HG03378 (cell line): ENCODE measurements around the gene CDH1.

Experiments used
- ATAC-seq: cut with Tn5 transposase; IDR thresholded peaks from one replicate; pipeline ENCODE4 v1.9.1; 2021; ENCODE audit warnings: mild to moderate bottlenecking, moderate library complexity; ENCODE audit not compliant: unreplicated experiment

CDH1 gene

DNA sequence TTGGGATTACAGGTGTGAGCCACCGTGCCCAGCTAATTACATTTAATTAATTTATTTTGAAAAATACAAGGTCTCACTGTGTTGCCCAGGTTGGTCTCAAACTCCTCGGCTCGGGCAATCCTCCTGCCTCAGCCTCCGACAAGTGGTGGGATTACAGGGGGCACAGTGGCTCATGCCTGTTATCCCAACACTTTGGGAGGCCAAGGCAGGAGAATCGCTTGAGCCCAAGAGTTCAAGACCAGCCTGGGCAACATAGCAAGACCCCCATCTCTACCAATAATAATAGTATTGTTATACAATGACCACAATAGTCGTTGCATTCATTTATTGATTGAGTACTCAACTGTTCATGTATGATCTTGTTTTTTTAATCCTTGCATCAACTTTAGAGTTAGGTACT is 22.0 kb downstream of the CDH1 start:
- no peak for ATAC-seq

DNA sequence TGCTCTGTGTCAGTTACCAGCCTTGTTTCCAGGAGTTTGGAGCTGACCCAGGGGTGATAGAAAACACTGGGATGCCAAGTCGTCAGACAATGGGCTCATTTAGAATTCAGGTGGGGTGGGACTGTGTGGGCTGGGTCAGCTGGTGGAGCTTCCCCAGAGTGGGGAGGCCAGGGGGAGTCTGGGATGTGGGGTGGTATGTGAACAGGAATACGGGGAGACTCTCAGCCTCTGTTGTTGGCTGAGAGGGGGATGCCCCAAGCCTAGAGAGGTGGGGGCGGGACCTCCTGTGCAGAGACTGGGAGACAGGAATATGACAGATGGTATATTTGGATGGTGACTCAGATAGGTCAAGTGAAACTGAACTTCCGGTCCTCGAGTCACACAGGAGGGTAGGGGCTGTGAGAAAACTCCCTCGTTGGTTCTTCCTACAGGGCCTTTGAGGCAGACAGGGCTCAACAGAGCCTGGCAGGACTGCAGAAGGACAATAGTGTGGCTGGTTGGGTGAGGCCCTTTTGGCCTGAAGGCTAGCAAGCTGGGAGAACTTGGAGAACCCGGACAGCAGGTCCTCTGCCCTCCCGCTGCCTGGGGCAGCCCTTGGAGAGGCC is 23.7 kb downstream of the CDH1 start:
- ATAC-seq = peak; percentile 50

DNA sequence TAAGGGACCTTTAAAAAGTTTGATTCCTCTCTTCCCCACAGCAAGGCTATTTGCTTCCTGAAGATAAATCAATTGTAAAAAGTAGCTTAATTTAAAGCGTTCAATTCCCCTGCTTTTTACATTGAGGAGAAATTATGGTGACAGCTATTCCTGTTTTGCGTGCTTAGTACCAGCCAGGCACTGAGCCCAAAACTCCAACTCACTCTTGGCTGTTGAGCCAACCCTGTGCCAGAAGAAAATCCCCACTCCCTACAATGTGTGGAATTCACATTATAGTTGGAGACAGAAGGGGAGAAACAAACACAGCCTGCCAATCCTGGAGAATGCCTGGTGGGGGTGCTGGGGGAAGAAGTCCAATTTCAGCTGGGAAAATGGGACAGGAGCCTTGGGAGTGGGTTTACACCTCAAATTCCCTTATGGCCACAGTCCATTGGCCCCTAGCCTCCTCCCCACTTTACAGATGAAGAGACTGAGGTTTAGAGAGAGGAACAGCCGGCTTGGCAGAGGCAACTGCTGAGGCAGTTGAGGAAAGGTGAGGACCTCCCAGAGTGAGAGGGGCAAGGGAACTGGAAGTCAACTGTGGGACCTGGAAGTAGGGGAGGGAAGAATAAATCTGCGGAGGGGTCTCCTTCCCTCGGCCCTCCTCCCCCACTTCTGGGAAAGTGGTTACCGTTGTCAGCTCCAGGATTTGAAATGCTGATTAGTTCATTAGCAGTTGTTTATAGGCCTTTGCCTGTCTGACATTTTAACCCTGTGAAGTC is 26.1 kb downstream of the CDH1 start:
- no peak for ATAC-seq

DNA sequence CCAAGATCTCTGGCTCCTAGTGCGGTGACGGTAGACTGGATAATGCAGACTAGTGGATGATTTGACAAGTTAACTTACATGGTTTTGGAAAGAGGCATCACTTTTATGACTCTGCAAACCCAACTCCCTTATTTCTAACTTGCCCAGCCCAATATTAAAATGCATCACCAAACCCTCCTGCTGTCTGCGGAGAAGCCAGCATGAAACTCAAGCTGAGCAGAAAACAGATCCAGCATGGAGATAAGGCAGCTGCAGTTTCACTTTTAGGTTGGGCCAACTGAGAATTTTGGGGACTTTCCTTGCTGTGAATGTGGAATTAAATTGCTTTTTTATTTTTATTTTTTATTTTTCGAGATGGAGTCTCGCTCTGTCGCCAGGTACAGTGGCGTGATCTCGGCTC is 27.8 kb downstream of the CDH1 start:
- ATAC-seq = no peak

DNA sequence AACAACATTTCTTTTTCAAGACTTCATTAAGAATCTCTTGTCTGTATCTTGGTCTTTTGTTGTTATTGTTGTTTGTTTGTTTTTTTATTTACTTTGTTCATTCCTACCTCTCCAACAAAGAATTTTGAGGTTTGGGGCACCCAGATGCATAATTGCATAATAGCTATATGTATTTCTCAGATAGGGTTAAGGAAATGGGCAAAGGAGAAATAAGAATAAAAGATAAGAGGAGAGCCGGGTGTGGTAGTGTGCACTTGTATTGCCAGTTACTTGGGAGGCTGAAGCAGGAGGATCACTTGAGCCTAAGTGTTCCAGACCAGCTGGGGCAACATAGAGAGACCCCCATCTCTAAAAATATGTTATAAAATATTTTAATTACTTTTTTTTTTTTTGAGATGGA is 30.5 kb downstream of the CDH1 start:
- no peak for ATAC-seq

DNA sequence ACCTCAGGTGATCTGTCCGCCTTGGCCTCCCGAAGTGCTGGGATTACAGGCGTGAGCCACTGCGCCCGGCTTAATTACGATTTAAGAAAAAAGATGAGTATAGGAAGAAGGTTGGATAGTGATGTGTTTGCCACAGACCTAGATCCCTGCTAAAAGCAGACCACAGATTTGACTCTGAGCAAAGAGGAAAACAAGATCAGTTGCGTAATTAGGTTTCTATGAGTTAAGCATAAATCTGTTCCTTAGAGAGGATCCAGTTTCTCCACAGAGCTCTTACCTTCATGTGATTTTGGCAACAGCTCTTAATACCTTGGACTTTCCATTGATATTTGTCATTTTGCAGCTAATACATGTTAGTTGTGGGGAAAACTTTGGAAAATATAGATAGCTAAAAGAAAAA is 31.1 kb downstream of the CDH1 start:
- no peak for ATAC-seq

DNA sequence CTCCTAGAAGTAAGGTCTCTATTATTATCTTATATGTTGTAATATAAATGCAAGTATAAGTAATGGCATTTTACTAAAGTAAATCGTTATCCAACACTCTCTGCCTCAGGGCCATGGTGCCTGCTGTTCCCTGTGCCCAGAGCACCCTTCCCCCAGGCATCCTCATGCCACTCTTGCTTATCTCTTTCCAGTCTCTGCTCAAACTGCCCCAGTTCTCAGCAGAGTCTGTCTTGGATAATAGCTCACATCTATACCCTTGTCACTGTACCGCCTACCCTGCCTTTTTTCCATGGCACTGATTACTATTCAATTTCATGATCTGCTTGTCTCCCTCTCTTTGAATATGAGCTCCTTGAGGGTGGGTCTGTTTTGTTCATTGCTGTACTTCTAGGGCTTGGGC is 31.7 kb downstream of the CDH1 start:
- ATAC-seq = no peak

DNA sequence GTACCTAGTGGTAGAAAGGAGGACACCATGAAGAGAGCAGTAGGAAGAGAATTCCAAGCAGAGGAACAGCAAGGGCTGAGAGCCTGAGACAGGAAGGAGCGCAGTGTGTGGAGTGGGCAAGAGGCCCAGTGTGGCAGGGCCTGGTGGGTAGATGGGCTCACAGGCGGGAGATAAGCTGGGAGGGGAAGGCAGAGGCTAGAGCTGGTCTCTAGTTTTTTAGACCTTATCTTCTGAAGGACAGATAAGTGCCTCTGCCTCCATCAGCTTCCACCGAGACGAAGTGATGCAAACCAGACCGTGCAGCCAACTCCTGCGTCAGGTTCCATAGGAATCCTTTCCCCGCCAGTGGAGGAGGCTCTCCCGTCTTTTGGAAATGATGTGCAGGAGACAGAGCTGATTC is 33.6 kb downstream of the CDH1 start:
- no peak for ATAC-seq

DNA sequence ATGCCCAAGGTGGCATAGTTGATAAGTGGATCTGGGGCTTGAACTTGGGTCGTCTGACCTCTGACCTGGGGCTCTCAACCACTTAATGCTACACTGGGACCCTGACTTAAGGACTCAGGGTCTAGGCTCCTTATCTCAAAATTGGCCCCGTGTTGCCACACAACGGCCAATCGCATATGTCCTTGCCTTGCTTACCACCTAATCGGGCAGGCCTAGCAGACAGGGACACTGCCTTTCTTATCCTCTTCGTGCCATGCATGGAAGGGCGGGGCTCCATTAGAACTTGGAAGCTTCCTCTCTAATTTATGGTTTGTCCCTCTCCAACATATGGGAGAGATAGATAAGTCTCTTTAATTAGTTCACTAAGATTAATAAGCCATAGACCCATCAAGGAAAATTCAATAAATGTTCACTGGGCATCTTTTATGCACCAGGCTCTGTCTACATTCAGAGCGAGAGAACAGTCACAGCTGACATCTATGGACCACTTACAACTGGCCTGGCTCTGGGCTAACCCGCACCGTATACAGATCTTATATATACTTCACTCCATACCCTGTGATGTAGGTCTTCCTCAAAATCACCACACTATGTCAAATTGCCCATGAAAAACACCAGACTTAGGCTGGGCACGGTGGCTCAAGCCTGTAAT is 35.1 kb downstream of the CDH1 start:
- no peak for ATAC-seq

DNA sequence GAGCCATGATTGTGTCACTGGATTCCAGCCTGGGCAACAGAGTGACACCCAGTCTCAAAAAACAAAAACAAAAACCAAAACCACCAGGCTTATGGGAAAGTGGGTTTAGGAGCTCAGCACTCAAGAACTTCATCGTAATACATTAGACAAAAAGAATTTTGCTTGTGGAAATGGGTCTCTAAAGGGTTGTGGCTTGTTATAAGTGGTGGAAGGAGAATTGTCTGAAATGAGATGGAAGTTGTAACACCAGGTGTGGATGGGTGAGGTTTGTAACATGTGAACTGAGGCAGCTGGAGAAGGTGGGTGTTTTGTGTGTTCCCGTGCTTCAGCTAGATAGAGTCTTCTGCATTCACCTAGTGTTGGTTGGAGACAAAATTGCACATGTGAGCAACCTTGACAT is 35.8 kb downstream of the CDH1 start:
- no peak for ATAC-seq

DNA sequence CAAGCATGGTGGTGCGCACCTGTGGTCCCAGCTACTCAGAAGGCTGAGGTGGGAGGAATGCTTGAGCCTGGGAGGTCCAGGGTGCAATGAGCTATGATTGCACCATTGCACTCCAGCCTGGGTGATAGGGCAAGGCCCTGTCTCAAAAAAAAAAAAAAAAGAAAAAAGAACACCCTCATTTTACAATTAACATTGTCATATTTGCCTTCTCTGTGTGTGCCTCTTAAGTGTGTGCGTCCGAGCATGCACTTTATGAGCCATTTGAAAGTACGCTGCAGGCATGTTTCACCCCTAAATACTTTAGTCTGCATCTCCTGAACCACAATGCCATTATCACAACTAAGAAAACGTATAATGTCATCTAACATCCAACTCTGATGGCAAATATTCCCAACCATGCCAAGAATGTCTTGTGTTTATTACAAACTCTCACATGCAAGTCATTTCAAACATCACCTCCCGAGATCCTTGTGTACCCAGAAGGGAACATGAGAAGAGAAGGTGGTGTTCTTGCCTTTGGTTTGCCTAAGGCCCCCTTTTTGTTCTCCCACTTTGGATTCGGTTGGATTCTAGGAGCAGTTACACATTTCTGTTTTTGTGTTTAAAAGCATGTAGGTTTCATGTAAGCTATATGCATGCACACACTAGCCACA is 38.0 kb downstream of the CDH1 start:
- no peak for ATAC-seq

DNA sequence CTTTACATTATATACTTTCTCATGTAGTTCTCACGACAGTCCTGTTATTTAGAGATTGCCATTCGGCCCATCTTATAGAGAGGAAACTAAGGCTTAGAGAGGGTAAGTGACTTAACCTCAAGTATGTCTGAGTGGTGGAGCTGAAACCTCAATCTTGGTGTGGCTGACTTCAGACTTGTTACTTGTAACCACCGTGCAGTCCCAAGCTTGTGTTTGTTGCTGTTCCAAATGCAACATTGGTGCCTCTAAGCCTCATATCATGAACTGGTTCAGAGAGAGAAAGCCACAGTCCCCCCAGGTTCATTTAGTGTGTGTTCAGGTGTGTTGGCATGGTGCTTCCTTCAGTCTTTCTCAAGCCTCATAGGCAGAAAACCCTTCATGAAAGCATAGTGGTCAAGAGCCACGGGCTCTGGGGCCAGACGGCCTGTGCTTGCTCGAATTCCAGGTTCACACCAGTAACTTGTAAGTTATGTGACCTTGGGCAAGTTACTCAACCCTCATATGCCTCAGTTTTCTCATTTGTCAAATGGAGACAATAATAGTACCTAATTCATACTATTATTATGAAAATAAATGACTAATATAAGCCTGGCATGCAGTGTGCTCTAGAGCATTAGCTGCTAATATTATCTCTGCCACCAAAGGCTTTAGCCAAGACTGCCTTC is 39.9 kb downstream of the CDH1 start:
- ATAC-seq = peak; percentile 79

DNA sequence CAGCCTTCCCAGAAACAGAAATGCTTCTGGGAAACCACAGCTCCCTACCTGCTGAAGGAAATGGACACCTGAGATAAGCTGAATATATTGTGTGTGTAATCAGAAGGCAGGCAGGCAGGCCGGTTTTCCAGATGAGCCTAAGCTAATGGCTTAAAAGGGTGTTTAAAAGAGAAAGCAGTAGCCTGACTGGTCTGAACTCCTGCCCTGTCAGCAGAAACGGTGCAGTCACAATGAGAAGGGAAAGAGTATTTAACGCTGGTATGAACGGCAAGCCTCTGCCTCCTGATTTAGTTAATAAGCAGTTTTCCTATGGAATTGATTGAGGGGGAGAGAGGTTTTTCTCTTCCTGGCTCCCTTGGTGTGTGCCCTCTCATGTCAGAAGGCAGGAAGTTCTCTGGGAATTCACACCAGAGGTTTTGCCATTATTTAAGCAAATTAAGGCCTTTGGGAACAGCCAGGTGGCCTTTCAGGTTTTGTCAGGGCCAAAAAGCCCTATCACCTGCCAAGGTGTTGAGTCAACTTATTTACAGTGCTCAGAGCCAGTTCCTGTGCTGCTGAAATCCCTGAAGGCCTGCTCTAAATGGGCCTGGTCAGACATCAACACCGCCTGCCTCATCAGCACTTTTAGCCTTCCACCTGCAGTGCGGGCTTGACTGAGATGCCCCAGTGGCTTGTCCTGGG is 41.6 kb downstream of the CDH1 start:
- ATAC-seq = no peak

DNA sequence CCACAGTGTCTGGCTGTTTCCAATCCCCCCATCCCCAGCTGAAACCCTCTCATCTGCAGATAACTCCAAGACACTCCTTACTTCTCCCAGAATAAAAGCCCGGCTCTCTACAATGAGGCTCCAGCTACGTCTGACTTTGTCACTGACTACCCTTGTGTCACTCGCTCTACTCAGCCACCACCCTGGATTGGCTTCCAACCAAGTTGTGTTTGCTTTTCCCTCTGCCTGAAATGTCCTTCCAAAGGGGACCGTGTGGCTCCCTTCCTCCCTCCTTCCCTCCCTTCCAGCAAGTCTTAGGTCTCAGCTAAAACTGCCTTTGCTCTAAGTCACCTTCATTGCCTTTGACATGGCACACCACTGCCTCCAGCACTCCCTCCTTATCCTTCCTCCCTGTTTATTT is 42.8 kb downstream of the CDH1 start:
- no peak for ATAC-seq

DNA sequence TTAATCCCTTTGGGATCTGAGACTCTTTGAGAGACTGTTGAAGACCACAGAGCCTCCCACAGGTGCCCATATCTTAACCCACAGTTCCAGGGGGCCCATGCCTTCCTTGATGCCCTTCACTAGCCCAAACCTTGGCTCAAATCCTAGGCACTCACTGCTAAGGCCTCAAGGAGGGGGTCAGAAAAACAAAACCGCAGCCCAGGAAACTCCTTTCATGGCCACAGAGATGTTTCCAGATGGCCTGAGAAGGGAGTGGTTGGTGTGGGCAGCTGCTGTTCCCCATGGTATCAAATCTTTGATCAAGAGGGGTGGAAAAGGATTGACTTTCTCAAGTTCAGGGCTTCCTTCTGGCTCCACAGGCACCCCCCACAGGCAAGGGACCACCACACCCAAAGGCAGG is 44.7 kb downstream of the CDH1 start:
- ATAC-seq = no peak

DNA sequence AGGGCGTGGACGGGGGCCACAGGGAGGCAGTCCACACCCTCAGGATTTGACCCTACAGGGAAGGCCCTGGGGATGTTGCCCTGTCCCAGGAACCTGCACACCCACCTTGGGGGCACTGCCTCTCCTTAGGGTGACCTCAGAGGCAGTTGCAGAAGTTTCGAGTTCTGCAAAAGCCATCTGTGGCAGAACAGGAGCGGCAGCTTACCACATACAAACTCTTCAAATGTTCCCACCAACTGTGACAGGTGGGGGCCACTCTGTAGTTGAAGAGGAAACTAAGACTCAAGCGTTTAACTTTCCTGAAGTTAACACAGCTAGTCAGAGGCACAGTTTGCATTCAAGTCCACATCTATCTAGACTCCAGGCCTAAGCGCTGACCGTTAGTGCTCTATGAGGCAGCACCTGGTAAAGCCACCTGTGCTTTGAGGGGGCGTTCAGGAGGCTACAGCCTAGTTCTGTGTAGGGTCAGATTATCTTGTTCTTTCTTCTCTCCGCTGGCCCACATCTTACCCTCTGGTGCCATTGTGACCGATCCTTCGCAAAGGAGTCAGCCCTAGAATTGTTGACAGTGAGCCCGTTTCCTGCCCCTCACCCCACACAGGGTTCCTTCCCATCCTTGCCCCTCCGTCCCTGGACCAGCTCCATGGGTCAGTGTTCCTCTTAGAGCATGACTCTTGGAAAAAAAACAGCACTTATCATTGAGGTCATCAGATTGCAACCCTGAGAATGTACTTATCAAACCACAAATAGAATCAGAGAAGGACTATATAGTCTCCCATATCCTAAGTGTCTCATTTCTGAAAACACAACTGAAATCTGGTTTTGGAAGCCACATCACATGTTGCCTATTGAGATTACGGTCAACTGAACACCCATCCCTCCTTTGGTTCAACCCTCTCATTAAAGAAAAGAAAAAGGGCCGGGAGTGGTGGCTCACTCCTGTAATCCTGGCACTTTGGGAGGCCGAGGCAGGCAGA is 45.4 kb downstream of the CDH1 start:
- ATAC-seq = no peak

DNA sequence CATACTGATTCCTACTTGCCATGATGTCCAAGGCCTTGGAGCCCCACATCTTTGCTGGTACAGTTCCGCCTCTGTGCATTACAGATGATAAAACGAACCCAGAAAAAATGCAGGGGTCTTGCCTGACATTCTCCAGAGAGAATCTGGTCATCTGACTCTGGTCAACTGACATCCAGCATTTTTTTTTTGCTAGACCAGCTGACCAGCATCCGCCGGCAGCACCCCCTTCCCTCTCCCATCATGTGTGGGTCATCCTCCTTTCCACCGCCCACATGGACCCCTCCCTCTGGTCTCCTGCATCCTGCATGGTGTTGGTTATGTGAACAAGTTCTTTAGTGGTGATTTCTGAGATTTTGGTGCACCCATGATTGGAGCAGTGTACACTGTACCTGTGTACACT is 47.1 kb downstream of the CDH1 start:
- ATAC-seq = no peak

DNA sequence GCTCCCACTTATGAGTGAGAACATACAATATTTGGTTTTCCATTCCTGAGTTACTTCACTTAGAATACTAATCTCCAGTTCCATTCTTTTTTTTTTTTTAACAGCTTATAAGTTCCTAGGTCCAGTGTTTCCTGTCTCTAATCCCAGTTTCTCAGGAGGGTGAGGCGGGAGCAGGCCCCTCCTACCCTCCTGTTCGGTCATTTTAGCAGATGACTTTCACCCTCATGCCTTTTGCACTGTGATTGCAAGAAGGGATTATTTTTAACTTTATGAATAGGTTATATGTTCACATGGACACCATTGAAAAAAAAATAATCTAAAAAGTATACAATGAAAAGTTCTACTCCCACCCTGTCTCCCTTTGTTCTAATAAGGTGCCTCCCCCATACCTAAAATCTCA is 47.6 kb downstream of the CDH1 start:
- ATAC-seq = no peak

DNA sequence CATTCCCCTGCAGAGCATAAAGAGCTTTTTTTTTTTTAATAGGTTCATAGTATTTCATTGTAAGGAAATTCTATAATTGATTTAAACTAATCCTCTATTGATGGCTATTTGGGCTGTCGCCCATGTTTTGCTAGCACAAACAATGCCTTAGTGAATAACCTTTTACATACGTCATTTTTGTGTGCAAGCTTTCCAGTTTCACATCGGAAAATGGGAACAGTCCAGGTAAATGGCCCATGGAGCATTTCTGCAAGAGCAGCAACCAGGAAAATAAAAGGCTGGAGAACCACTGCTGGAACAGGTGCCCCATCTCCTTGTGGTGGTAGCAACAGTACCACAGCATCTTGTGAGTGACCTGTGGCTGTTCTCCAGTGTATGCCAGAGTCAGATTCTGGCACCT is 48.6 kb downstream of the CDH1 start:
- no peak for ATAC-seq
